Natural killer cell (primary cell): ENCODE measurements around the gene WASHC4. TPM values are rescaled to one million over a fixed set of nuclear protein-coding genes. Genes with fewer than 3 reads are reported as not detected.

Experiments used
- ATAC-seq, 3 donors: fragments of 150-1000 bp in 2 of 3; fragments of 200-7000 bp in 1 of 3; cut with Tn5 transposase; 1 replicate in 1 of 3; 2 replicates in 2 of 3; pipeline ENCODE4 v1.10.0; 2021; ENCODE audit warnings: mild to moderate bottlenecking in 2 of 3, moderate library complexity in 2 of 3
- DNase-seq, 2 donors: peaks; one replicate each; pipeline versions ENCODE4 v3.0.0 to v3.0.0-alpha.2; 2013 to 2021; ENCODE audit warnings: mixed read lengths in 1 of 2
- H3K27ac ChIP-seq: one replicate; pipeline ENCODE4 v1.5.1; 2013; ENCODE audit warnings: mild to moderate bottlenecking, low read length
- H3K27me3 ChIP-seq: one replicate; pipeline ENCODE4 v1.6.1; 2013; ENCODE audit warnings: low read length; ENCODE audit not compliant: control insufficient read depth, insufficient read depth
- H3K36me3 ChIP-seq: one replicate; pipeline ENCODE4 v1.6.1; 2013; ENCODE audit warnings: low read length; ENCODE audit not compliant: control insufficient read depth, insufficient read depth
- H3K4me1 ChIP-seq: one replicate; pipeline ENCODE4 v1.6.1; 2013; ENCODE audit warnings: low read length; ENCODE audit not compliant: control insufficient read depth, insufficient read depth
- H3K4me3 ChIP-seq: one replicate; pipeline ENCODE4 v1.5.1; 2013; ENCODE audit warnings: low read length
- H3K9me3 ChIP-seq: one replicate; pipeline ENCODE4 v1.6.1; 2013; ENCODE audit warnings: low read length; ENCODE audit not compliant: control insufficient read depth, insufficient read depth
- H3K27ac Mint-ChIP-seq, 2 donors: one replicate each; pipeline ENCODE4 v1.8.0; 2022; ENCODE audit warnings: mild to moderate bottlenecking in 2 of 2, mixed read lengths in 2 of 2, moderate library complexity in 1 of 2
- H3K27me3 Mint-ChIP-seq, 2 donors: one replicate each; pipeline ENCODE4 v1.8.0; 2022; ENCODE audit warnings: low read depth in 2 of 2, mixed read lengths in 2 of 2
- H3K36me3 Mint-ChIP-seq: one replicate; pipeline ENCODE4 v1.8.0; 2022; ENCODE audit warnings: mixed read lengths
- H3K4me1 Mint-ChIP-seq, 2 donors: one replicate each; pipeline ENCODE4 v1.8.0; 2022; ENCODE audit warnings: mixed read lengths in 2 of 2
- H3K4me3 Mint-ChIP-seq: one replicate; pipeline ENCODE4 v1.8.0; 2022; ENCODE audit warnings: mild to moderate bottlenecking, moderate library complexity, mixed read lengths
- H3K9me3 Mint-ChIP-seq, 2 donors: one replicate each; pipeline ENCODE4 v1.8.0; 2022; ENCODE audit warnings: mixed read lengths in 2 of 2
- CTCF ChIP-seq: fragments of 200-600 bp; IDR thresholded peaks from one replicate; pipeline ENCODE4 v1.8.0; 2022; ENCODE audit warnings: antibody characterized with exemption
- WGBS: methylation state at CpG from one replicate; pipeline ENCODE4 v1.1.7; 2013; ENCODE audit warnings: missing lambda C conversion rate; ENCODE audit not compliant: insufficient coverage; 5-methylcytosine and 5-hydroxymethylcytosine counted together
- intact Hi-C: fragments of 100-400 bp; cut with micrococcal nuclease; formaldehyde crosslinking; loops from one replicate; pipeline ENCODE4 v1.14.2; 2022
- total RNA-seq, 4 donors: library from RNA; stranded (reverse); fragments of 120-200 nt in 1 of 4; gene quantifications; one replicate each; pipeline versions ENCODE4 v1.2.3 to v1.2.4, GENCODE V29; 2013 to 2022

WASHC4 gene
- total RNA-seq, 3 donors from 2014 or later (not counting 1 experiment from before 2014, with no cell fraction given) = 34.2 to 40.9 (median 35.7) TPM

GRCh38 chr12:105099356-105099755 is 8.2 kb upstream of the WASHC4 start:
- Mint-ChIP-seq H3K4me3 (no peak overlapping the region), H3K9me3 (peaks cover 2 to 7% of the 10 kb centered on the region in 2 donors), H3K36me3 (peaks cover 8% of the 10 kb centered on the region), H3K27ac (no peak overlapping the region), H3K27me3 (peaks cover 28 to 46% of the 10 kb centered on the region in 2 donors), H3K4me1 (no peaks in the 10 kb centered on the region)
- DNase-seq (no peak), ATAC-seq (no peak)
- Histone ChIP-seq H3K27ac (no peak overlapping the region), H3K9me3 (peaks cover 20% of the 10 kb centered on the region), H3K36me3 (no peaks in the 10 kb centered on the region), H3K4me1 (no peaks in the 10 kb centered on the region), H3K27me3 (peaks cover 5% of the 10 kb centered on the region), H3K4me3 (no peak overlapping the region)
- 94% methylated on average over 1 of the region's 1 CpG for WGBS
- intact Hi-C loops = no loop called here
- no peak for TF ChIP-seq CTCF

- Mint-ChIP-seq H3K36me3 (peaks cover 8% of the 10 kb centered on the region), H3K4me3 (no peak overlapping the region), H3K27me3 (peaks cover 33 to 52% of the 10 kb centered on the region in 2 donors), H3K4me1 (no peaks in the 10 kb centered on the region), H3K27ac (no peak overlapping the region), H3K9me3 (peaks cover 2 to 7% of the 10 kb centered on the region in 2 donors)
- no peak for DNase-seq
- peaks cover 10% of the 10 kb centered on the region for H3K27me3 ChIP-seq
- no peak for ATAC-seq
- intact Hi-C loops = no loop called here
- H3K4me1 ChIP-seq = no peaks in the 10 kb centered on the region
- TF ChIP-seq CTCF = no peak
- H3K9me3 ChIP-seq = peaks cover 10% of the 10 kb centered on the region
- H3K27ac ChIP-seq = no peak overlapping the region
- no peak overlapping the region for H3K4me3 ChIP-seq
- no peaks in the 10 kb centered on the region for H3K36me3 ChIP-seq
- 86% methylated on average over 7 of the region's 7 CpGs for WGBS
These were observed 7.1 kb upstream of the WASHC4 start for GRCh38 chr12:105100207-105100985.

GRCh38 chr12:105100998-105101397 is 6.5 kb upstream of the WASHC4 start:
- no peak for TF ChIP-seq CTCF
- Mint-ChIP-seq H3K4me1 (no peaks in the 10 kb centered on the region), H3K36me3 (peaks cover 7% of the 10 kb centered on the region), H3K9me3 (peaks cover 2 to 7% of the 10 kb centered on the region in 2 donors), H3K27me3 (peaks cover 33 to 52% of the 10 kb centered on the region in 2 donors), H3K27ac (no peak overlapping the region), H3K4me3 (no peak overlapping the region)
- Histone ChIP-seq H3K4me1 (no peaks in the 10 kb centered on the region), H3K27me3 (peaks cover 11% of the 10 kb centered on the region), H3K36me3 (no peaks in the 10 kb centered on the region), H3K27ac (no peak overlapping the region), H3K4me3 (no peak overlapping the region), H3K9me3 (peaks cover 7% of the 10 kb centered on the region)
- DNase-seq = no peak
- intact Hi-C loops = no loop called here
- no peak for ATAC-seq

GRCh38 chr12:105102673-105103072 is 4.9 kb upstream of the WASHC4 start:
- TF ChIP-seq CTCF = no peak
- no peaks in the 10 kb centered on the region for H3K36me3 Mint-ChIP-seq

More at GRCh38 chr12:105102673-105103072, 4.9 kb upstream of the WASHC4 start:
- Mint-ChIP-seq H3K27ac (no peak overlapping the region), H3K4me1 (peaks cover 9 to 10% of the 10 kb centered on the region in 2 donors), H3K4me3 (no peak overlapping the region), H3K27me3 (peaks cover 41 to 55% of the 10 kb centered on the region in 2 donors), H3K9me3 (peaks cover 2 to 3% of the 10 kb centered on the region in 2 donors)
- ATAC-seq (no peak), DNase-seq (no peak)
- Histone ChIP-seq H3K4me3 (no peak overlapping the region), H3K27ac (no peak overlapping the region), H3K9me3 (no peaks in the 10 kb centered on the region), H3K36me3 (no peaks in the 10 kb centered on the region), H3K27me3 (peaks cover 15% of the 10 kb centered on the region), H3K4me1 (no peaks in the 10 kb centered on the region)
- intact Hi-C loops = no loop called here
